Measurements from ENCODE around the gene RMDN2. TPM values are rescaled to one million over a fixed set of nuclear protein-coding genes. Genes with fewer than 3 reads are reported as not detected.
"Not testable (repeated sequence)": the region's sequence is repeated elsewhere in the genome, so short reads cannot be mapped to it uniquely, and the experiment has no call there.

The RMDN2 gene
- total RNA-seq, 1 donor from 2014 or later: 4.1 TPM

GRCh38 chr2:38013158-38013752 lies 88.2 kb downstream of the RMDN2 start:
- no peak for DNase-seq (ENCODE audit: low read depth, low spot score)
- peaks cover 2% of the 10 kb centered on the region for H3K9me3 Mint-ChIP-seq
- no peak for TF ChIP-seq CTCF (conservative IDR thresholded peaks at IDR 0.05)
- H3K27ac Mint-ChIP-seq (ENCODE audit: unreplicated experiment): no peak overlapping the region
- H3K36me3 Mint-ChIP-seq (ENCODE audit: low read depth): peaks cover 14% of the 10 kb centered on the region
- no peaks in the 10 kb centered on the region for H3K27me3 Mint-ChIP-seq (ENCODE audit: low read depth)
- H3K4me3 Mint-ChIP-seq: no peak overlapping the region
- H3K4me1 Mint-ChIP-seq: no peaks in the 10 kb centered on the region

- H3K36me3 Mint-ChIP-seq (ENCODE audit: low read depth): peaks cover 4% of the 10 kb centered on the region
- H3K9me3 Mint-ChIP-seq: no peaks in the 10 kb centered on the region
- H3K27me3 Mint-ChIP-seq (ENCODE audit: low read depth): no peaks in the 10 kb centered on the region
- no peak for TF ChIP-seq CTCF (conservative IDR thresholded peaks at IDR 0.05)
- H3K4me1 Mint-ChIP-seq: no peaks in the 10 kb centered on the region
- H3K4me3 Mint-ChIP-seq: no peak overlapping the region
- no peak for DNase-seq (ENCODE audit: low read depth, low spot score)
- no peak overlapping the region for H3K27ac Mint-ChIP-seq (ENCODE audit: unreplicated experiment)
Measured at GRCh38 chr2:38016219-38016618, 91.1 kb downstream of the RMDN2 start.

GRCh38 chr2:38017836-38018235 lies 92.7 kb downstream of the RMDN2 start:
- no peaks in the 10 kb centered on the region for H3K4me1 Mint-ChIP-seq
- DNase-seq (ENCODE audit: low read depth, low spot score): no peak
- H3K9me3 Mint-ChIP-seq: no peaks in the 10 kb centered on the region
- H3K27me3 Mint-ChIP-seq (ENCODE audit: low read depth): no peaks in the 10 kb centered on the region
- H3K27ac Mint-ChIP-seq (ENCODE audit: unreplicated experiment): no peak overlapping the region
- TF ChIP-seq CTCF (conservative IDR thresholded peaks at IDR 0.05): no peak
- H3K36me3 Mint-ChIP-seq (ENCODE audit: low read depth): no peaks in the 10 kb centered on the region
- H3K4me3 Mint-ChIP-seq: no peak overlapping the region

- DNase-seq (ENCODE audit: low read depth, low spot score); H3K36me3 Mint-ChIP-seq (ENCODE audit: low read depth); H3K9me3 Mint-ChIP-seq; H3K27ac Mint-ChIP-seq (ENCODE audit: unreplicated experiment); H3K4me3 Mint-ChIP-seq; H3K4me1 Mint-ChIP-seq; H3K27me3 Mint-ChIP-seq (ENCODE audit: low read depth): not testable (repeated sequence)
Measured at GRCh38 chr2:38020359-38021069, 95.4 kb downstream of the RMDN2 start.

- H3K4me3 Mint-ChIP-seq: no peak overlapping the region
- TF ChIP-seq CTCF (conservative IDR thresholded peaks at IDR 0.05): no peak
- peaks cover 2% of the 10 kb centered on the region for H3K9me3 Mint-ChIP-seq
- H3K27ac Mint-ChIP-seq (ENCODE audit: unreplicated experiment): no peak overlapping the region
- no peaks in the 10 kb centered on the region for H3K4me1 Mint-ChIP-seq
- H3K27me3 Mint-ChIP-seq (ENCODE audit: low read depth): no peaks in the 10 kb centered on the region
- DNase-seq (ENCODE audit: low read depth, low spot score): no peak
- H3K36me3 Mint-ChIP-seq (ENCODE audit: low read depth): no peaks in the 10 kb centered on the region
Measured at GRCh38 chr2:38021589-38021988, 96.5 kb downstream of the RMDN2 start.

- no peaks in the 10 kb centered on the region for H3K27me3 Mint-ChIP-seq (ENCODE audit: low read depth)
Measured at GRCh38 chr2:38026846-38027245, 101.8 kb downstream of the RMDN2 start.

More at GRCh38 chr2:38026846-38027245, 101.8 kb downstream of the RMDN2 start:
- Mint-ChIP-seq H3K27ac (ENCODE audit: unreplicated experiment) (no peak overlapping the region), H3K36me3 (ENCODE audit: low read depth) (no peaks in the 10 kb centered on the region), H3K4me3 (no peak overlapping the region), H3K9me3 (peaks cover 2% of the 10 kb centered on the region), H3K4me1 (no peaks in the 10 kb centered on the region)
- TF ChIP-seq CTCF (conservative IDR thresholded peaks at IDR 0.05): no peak
- no peak for DNase-seq (ENCODE audit: low read depth, low spot score)

All from neural crest cell (in vitro differentiated cells).